ENCODE data around the gene NBAS. TPM values are rescaled to one million over a fixed set of nuclear protein-coding genes. Genes with fewer than 3 reads are reported as not detected.

The NBAS gene
- total and polyA plus RNA-seq, 2 of the 13 experiments (the other 11 are each of a cell fraction or from before 2014, with no cell fraction given), result 33.6 to 58.7 TPM

DNA sequence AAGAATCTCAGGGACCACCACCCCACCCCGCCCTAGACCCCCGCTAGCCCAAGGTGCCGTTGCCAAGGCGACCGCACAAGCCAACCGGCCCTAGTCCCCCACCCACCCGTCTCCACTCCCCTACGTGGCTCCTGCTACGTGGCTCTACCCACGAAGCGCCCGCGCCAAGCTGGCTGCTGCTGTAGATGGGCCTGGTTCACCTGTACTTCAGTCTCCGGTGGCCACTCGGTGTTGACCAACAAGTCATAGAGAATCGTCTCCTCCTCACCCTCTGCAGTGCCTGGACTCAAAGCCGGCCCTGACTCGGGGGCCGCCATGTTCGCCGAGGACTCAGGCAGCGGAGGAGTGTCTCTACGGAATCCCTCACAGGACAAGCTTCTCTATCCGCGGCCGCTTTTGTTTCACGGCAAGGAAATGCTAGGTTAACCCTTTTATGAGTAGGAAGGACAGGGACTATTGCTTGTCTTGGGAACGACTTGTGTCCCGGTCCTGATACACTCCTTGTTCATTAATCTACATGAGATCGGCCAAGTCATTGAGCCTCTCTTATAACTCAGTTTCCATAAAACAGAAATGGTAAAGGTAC, at the start of gene NBAS (continued):
- no peak for TF ChIP-seq ZNF296 (CRISPR knock-in tag; conservative IDR thresholded peaks at IDR 0.05)
- TF ChIP-seq THAP7 (CRISPR knock-in tag; IDR thresholded peaks at IDR 0.05), result peak; percentile 55; the same call in 1 of the 2 replicates
- no peak for TF ChIP-seq SRF (IDR thresholded peaks at IDR 0.05; ENCODE audit: low read depth, low read length)
- TF ChIP-seq KDM6A (CRISPR knock-in tag; IDR thresholded peaks at IDR 0.05; ENCODE audit: low read depth), result no peak
- no peak for TF ChIP-seq GLMP (CRISPR knock-in tag; IDR thresholded peaks at IDR 0.05; ENCODE audit: borderline replicate concordance)
- TF ChIP-seq, protein P1, sequence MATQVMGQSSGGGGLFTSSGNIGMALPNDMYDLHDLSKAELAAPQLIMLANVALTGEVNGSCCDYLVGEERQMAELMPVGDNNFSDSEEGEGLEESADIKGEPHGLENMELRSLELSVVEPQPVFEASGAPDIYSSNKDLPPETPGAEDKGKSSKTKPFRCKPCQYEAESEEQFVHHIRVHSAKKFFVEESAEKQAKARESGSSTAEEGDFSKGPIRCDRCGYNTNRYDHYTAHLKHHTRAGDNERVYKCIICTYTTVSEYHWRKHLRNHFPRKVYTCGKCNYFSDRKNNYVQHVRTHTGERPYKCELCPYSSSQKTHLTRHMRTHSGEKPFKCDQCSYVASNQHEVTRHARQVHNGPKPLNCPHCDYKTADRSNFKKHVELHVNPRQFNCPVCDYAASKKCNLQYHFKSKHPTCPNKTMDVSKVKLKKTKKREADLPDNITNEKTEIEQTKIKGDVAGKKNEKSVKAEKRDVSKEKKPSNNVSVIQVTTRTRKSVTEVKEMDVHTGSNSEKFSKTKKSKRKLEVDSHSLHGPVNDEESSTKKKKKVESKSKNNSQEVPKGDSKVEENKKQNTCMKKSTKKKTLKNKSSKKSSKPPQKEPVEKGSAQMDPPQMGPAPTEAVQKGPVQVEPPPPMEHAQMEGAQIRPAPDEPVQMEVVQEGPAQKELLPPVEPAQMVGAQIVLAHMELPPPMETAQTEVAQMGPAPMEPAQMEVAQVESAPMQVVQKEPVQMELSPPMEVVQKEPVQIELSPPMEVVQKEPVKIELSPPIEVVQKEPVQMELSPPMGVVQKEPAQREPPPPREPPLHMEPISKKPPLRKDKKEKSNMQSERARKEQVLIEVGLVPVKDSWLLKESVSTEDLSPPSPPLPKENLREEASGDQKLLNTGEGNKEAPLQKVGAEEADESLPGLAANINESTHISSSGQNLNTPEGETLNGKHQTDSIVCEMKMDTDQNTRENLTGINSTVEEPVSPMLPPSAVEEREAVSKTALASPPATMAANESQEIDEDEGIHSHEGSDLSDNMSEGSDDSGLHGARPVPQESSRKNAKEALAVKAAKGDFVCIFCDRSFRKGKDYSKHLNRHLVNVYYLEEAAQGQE (IDR thresholded peaks at IDR 0.05; ENCODE audit: borderline replicate concordance in 1 of 2, low read depth in 1 of 2, low read length in 2 of 2), result peak in 1 of 2 experiments; percentile 80; a peak in 2 of 4 replicates
- TF ChIP-seq, protein P2, sequence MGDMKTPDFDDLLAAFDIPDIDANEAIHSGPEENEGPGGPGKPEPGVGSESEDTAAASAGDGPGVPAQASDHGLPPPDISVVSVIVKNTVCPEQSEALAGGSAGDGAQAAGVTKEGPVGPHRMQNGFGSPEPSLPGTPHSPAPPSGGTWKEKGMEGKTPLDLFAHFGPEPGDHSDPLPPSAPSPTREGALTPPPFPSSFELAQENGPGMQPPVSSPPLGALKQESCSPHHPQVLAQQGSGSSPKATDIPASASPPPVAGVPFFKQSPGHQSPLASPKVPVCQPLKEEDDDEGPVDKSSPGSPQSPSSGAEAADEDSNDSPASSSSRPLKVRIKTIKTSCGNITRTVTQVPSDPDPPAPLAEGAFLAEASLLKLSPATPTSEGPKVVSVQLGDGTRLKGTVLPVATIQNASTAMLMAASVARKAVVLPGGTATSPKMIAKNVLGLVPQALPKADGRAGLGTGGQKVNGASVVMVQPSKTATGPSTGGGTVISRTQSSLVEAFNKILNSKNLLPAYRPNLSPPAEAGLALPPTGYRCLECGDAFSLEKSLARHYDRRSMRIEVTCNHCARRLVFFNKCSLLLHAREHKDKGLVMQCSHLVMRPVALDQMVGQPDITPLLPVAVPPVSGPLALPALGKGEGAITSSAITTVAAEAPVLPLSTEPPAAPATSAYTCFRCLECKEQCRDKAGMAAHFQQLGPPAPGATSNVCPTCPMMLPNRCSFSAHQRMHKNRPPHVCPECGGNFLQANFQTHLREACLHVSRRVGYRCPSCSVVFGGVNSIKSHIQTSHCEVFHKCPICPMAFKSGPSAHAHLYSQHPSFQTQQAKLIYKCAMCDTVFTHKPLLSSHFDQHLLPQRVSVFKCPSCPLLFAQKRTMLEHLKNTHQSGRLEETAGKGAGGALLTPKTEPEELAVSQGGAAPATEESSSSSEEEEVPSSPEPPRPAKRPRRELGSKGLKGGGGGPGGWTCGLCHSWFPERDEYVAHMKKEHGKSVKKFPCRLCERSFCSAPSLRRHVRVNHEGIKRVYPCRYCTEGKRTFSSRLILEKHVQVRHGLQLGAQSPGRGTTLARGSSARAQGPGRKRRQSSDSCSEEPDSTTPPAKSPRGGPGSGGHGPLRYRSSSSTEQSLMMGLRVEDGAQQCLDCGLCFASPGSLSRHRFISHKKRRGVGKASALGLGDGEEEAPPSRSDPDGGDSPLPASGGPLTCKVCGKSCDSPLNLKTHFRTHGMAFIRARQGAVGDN (CRISPR knock-in tag; IDR thresholded peaks at IDR 0.05), result peak; percentile 79
- TF ChIP-seq FOXA1 (IDR thresholded peaks at IDR 0.05), result no peak
- TF ChIP-seq FOXA1 (CRISPR knock-in tag; IDR thresholded peaks at IDR 0.05), result no peak
- TF ChIP-seq MATR3 (CRISPR knock-in tag; IDR thresholded peaks at IDR 0.05), result no peak
- TF ChIP-seq, protein P3, sequence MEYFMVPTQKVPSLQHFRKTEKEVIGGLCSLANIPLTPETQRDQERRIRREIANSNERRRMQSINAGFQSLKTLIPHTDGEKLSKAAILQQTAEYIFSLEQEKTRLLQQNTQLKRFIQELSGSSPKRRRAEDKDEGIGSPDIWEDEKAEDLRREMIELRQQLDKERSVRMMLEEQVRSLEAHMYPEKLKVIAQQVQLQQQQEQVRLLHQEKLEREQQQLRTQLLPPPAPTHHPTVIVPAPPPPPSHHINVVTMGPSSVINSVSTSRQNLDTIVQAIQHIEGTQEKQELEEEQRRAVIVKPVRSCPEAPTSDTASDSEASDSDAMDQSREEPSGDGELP (IDR thresholded peaks at IDR 0.05; ENCODE audit: borderline replicate concordance, low read depth), result no peak
- no peak for TF ChIP-seq ZNF784 (CRISPR knock-in tag; IDR thresholded peaks at IDR 0.05; ENCODE audit: borderline replicate concordance)
- TF ChIP-seq ZBTB34 (CRISPR knock-in tag; IDR thresholded peaks at IDR 0.05), result 0 out of 2 replicates have a peak, but pooled peaks have one; percentile 70
- TF ChIP-seq THRA (CRISPR knock-in tag; IDR thresholded peaks at IDR 0.05; ENCODE audit: borderline replicate concordance), result no peak

All from HepG2 (cell line).